Neural progenitor cell (in vitro differentiated cells): ENCODE results near the gene FLACC1.

Source experiments
- EZH2 ChIP-seq: fragments of 200-600 bp; sonication (generic); IDR thresholded peaks from 2 replicates; pipeline ENCODE4 v1.6.1; 2017; ENCODE audit warnings: antibody characterized with exemption, mild to moderate bottlenecking, moderate library complexity
- TF ChIP-seq, protein P1 (sequence below): fragments of 200-600 bp; sonication (generic); IDR thresholded peaks from 2 replicates; pipeline ENCODE4 v1.5.1; 2017; ENCODE audit warnings: antibody characterized with exemption, mild to moderate bottlenecking

- TF ChIP-seq, protein P1, sequence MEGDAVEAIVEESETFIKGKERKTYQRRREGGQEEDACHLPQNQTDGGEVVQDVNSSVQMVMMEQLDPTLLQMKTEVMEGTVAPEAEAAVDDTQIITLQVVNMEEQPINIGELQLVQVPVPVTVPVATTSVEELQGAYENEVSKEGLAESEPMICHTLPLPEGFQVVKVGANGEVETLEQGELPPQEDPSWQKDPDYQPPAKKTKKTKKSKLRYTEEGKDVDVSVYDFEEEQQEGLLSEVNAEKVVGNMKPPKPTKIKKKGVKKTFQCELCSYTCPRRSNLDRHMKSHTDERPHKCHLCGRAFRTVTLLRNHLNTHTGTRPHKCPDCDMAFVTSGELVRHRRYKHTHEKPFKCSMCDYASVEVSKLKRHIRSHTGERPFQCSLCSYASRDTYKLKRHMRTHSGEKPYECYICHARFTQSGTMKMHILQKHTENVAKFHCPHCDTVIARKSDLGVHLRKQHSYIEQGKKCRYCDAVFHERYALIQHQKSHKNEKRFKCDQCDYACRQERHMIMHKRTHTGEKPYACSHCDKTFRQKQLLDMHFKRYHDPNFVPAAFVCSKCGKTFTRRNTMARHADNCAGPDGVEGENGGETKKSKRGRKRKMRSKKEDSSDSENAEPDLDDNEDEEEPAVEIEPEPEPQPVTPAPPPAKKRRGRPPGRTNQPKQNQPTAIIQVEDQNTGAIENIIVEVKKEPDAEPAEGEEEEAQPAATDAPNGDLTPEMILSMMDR: no peak
- no peak for TF ChIP-seq EZH2
Observed at GRCh38 chr2:201378496-201379397, 21.6 kb upstream of the FLACC1 start.
